AG10803 (cell line): ENCODE data around the gene IQCK.

Experiments
- DNase-seq: peaks from one replicate; pipeline ENCODE4 v3.0.0; 2010; ENCODE audit warnings: low read depth
- H3K4me3 ChIP-seq: 2 replicates; pipeline ENCODE4 v1.5.1; 2011; ENCODE audit warnings: mild to moderate bottlenecking, low read length, control low read depth
- CTCF ChIP-seq: conservative IDR thresholded peaks from 2 replicates; pipeline ENCODE4 v1.5.1; 2011; ENCODE audit warnings: mild to moderate bottlenecking, low read length, control low read depth, inconsistent platforms

IQCK gene

GRCh38 chr16:19878757-19879156, 160.7 kb downstream of the IQCK start:
- H3K4me3 ChIP-seq = no peak overlapping the region
- DNase-seq = no peak
- no peak for TF ChIP-seq CTCF

GRCh38 chr16:19879241-19879792, 161.2 kb downstream of the IQCK start:
- no peak for TF ChIP-seq CTCF
- DNase-seq = no peak
- no peak overlapping the region for H3K4me3 ChIP-seq

- TF ChIP-seq CTCF = no peak
- no peak for DNase-seq
- no peak overlapping the region for H3K4me3 ChIP-seq
Observed at GRCh38 chr16:19881028-19881427, 163.0 kb downstream of the IQCK start.

GRCh38 chr16:19881783-19882182, 163.7 kb downstream of the IQCK start:
- no peak for TF ChIP-seq CTCF
- DNase-seq = no peak
- no peak overlapping the region for H3K4me3 ChIP-seq

- DNase-seq = no peak
- no peak overlapping the region for H3K4me3 ChIP-seq
- TF ChIP-seq CTCF = no peak
Observed at GRCh38 chr16:19882186-19882585, 164.1 kb downstream of the IQCK start.

- no peak for DNase-seq
- H3K4me3 ChIP-seq = no peak overlapping the region
- TF ChIP-seq CTCF = no peak
Observed at GRCh38 chr16:19882646-19883045, 164.6 kb downstream of the IQCK start.

- no peak for TF ChIP-seq CTCF
- no peak for DNase-seq
- peak overlapping the region; percentile 45 for H3K4me3 ChIP-seq
Observed at GRCh38 chr16:19883296-19883965, 165.4 kb downstream of the IQCK start.
